Progenitor cell of endocrine pancreas (in vitro differentiated cells): ENCODE results near the gene IL6. TPM values are rescaled to one million over a fixed set of nuclear protein-coding genes. Genes with fewer than 3 reads are reported as not detected.

Experiments
- DNase-seq: peaks from one replicate; pipeline ENCODE4 v3.0.0; 2021; ENCODE audit warnings: low spot score; ENCODE audit not compliant: unreplicated experiment
- H3K27ac Mint-ChIP-seq: 2 replicates; pipeline ENCODE4 v1.8.0; 2021; ENCODE audit warnings: mild to moderate bottlenecking, moderate library complexity, mixed read lengths
- H3K27me3 Mint-ChIP-seq: 2 replicates; pipeline ENCODE4 v1.8.0; 2021; ENCODE audit warnings: mixed read lengths
- H3K36me3 Mint-ChIP-seq: 2 replicates; pipeline ENCODE4 v1.8.0; 2022; ENCODE audit warnings: mixed read lengths; ENCODE audit not compliant: insufficient read depth
- H3K4me1 Mint-ChIP-seq: 2 replicates; pipeline ENCODE4 v1.8.0; 2021; ENCODE audit warnings: low read depth, mixed read lengths
- H3K4me3 Mint-ChIP-seq: 2 replicates; pipeline ENCODE4 v1.8.0; 2021; ENCODE audit warnings: low read depth, mild to moderate bottlenecking, moderate library complexity, mixed read lengths
- H3K9me3 Mint-ChIP-seq: 2 replicates; pipeline ENCODE4 v1.8.0; 2021; ENCODE audit warnings: low read depth, mixed read lengths
- total RNA-seq: library from RNA; stranded (reverse); gene quantifications from 2 replicates; pipeline ENCODE4 v1.2.1, GENCODE V29; 2021
- TF ChIP-seq, protein P1 (sequence below): fragments of 200-600 bp; sonication (generic); IDR thresholded peaks from one replicate; pipeline ENCODE4 v1.5.0; 2021; ENCODE audit warnings: antibody characterized with exemption, mild to moderate bottlenecking; ENCODE audit not compliant: unreplicated experiment

The IL6 gene
- total RNA-seq, 1 donor from 2014 or later = not detected

DNA sequence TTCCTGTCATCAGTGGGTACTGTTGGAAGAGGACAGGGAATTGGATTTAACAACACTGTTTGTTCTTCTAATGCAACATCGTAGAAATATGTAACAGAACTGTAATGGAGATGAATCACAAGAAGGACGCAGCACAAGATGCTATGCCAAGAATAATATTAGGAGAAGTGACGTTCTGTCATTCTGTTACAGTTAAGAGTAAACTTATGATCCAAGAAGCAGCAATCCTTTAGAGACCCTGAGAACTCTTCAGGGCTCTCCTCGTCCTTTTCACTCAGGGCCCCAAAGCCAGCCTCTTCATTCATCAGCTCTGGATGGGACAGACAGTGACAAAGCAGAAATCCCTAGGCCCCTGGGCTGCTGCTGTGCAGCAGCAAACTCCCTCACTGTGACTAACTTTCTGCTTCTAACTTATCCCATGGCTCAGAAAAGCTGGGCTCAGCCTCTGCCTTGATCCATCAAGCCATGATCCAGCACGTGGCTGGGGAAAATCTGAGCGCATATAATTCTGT is 8.7 kb upstream of the IL6 start:
- peaks cover 14% of the 10 kb centered on the region for H3K4me1 Mint-ChIP-seq
- TF ChIP-seq, protein P1, sequence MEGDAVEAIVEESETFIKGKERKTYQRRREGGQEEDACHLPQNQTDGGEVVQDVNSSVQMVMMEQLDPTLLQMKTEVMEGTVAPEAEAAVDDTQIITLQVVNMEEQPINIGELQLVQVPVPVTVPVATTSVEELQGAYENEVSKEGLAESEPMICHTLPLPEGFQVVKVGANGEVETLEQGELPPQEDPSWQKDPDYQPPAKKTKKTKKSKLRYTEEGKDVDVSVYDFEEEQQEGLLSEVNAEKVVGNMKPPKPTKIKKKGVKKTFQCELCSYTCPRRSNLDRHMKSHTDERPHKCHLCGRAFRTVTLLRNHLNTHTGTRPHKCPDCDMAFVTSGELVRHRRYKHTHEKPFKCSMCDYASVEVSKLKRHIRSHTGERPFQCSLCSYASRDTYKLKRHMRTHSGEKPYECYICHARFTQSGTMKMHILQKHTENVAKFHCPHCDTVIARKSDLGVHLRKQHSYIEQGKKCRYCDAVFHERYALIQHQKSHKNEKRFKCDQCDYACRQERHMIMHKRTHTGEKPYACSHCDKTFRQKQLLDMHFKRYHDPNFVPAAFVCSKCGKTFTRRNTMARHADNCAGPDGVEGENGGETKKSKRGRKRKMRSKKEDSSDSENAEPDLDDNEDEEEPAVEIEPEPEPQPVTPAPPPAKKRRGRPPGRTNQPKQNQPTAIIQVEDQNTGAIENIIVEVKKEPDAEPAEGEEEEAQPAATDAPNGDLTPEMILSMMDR = no peak
- H3K36me3 Mint-ChIP-seq = no peaks in the 10 kb centered on the region
- H3K4me3 Mint-ChIP-seq = no peak overlapping the region
- peaks cover 16% of the 10 kb centered on the region for H3K27me3 Mint-ChIP-seq
- no peak overlapping the region for H3K27ac Mint-ChIP-seq
- H3K9me3 Mint-ChIP-seq = no peaks in the 10 kb centered on the region
- DNase-seq = no peak

DNA sequence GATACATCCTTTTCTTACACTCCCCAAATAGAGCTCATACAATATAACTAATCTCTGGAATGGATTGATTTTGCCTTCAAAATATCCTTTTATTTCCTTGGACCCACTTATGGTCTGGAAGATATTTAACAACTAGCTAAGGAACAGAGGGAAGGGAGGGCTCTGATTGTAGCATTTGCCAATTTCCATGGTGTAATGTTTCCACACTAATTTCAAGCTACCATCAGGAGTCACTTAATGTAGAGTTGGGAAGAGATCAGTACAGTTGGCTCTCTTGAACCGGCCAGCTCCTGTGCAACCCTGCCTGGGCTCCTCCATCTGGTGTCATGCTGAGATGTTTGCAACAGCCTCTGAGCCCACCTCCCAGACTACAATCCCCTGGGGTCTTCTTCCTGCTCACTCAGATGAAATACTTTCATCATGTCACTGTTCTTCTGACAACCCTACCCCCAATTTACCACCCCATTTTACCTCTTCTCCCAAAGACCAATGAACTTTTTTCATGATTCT is 8.0 kb upstream of the IL6 start:
- H3K27ac Mint-ChIP-seq = no peak overlapping the region
- H3K27me3 Mint-ChIP-seq = peaks cover 20% of the 10 kb centered on the region
- H3K4me3 Mint-ChIP-seq = no peak overlapping the region
- TF ChIP-seq, protein P1 = no peak
- no peak for DNase-seq
- H3K9me3 Mint-ChIP-seq = no peaks in the 10 kb centered on the region
- peaks cover 14% of the 10 kb centered on the region for H3K4me1 Mint-ChIP-seq
- H3K36me3 Mint-ChIP-seq = no peaks in the 10 kb centered on the region

DNA sequence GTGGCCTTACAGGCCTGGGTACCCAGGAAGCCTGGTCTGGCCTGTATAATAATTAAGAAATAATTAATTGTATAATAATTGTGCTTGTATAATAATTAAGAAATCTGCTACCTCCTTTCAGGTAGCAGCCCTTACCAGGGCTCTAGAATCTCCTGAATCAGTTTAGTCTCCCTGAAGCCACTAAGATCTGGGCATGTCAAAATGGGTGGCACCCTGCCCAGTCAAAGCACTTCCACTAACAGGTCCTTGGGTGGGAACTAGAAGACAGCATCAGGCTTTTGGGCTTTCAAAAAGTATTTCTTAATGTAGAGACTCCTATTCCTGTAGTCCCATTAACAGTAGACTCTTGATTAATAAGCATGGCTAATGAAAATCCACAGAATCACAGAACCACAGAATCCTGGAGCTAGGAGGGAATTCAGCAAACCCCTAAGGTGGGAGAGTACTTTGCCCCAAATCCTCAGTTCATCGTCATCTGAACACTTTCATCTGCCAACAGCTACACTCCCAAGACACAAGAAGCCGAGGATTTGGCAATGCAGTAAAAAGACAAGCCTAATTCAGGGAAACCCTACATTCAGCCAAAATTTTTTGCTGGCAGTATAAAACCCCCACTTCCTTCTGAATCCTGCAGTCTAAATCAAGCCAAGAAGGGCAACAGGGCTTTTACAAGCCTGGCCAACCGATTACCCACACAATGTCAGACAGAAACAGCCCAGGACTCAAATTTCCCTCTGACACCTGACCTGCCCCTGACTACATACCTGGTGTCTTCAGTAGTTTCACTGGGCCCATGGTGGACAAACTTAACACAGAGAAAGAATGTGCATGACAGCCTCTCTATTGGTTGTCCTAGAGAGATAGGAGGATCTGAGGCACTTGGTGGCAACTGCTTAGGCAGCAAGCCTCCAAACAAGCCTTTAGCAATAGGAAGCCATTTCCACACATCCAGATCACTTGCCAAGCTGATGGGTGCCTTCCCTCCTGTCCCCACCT is 5.9 kb upstream of the IL6 start:
- H3K4me3 Mint-ChIP-seq = no peak overlapping the region

GRCh38 chr7:22722536-22723180 is 4.3 kb upstream of the IL6 start:
- TF ChIP-seq, protein P1 = no peak
- Mint-ChIP-seq H3K9me3 (no peaks in the 10 kb centered on the region), H3K27me3 (peaks cover 29% of the 10 kb centered on the region), H3K4me1 (peaks cover 6% of the 10 kb centered on the region), H3K36me3 (no peaks in the 10 kb centered on the region), H3K27ac (no peak overlapping the region), H3K4me3 (no peak overlapping the region)
- DNase-seq = no peak

More for the DNA sequence above, 5.9 kb upstream of the IL6 start:
- H3K9me3 Mint-ChIP-seq = no peaks in the 10 kb centered on the region
- DNase-seq = no peak
- H3K36me3 Mint-ChIP-seq = no peaks in the 10 kb centered on the region
- TF ChIP-seq, protein P1 = no peak
- H3K4me1 Mint-ChIP-seq = peaks cover 3% of the 10 kb centered on the region
- H3K27ac Mint-ChIP-seq = no peak overlapping the region
- H3K27me3 Mint-ChIP-seq = peaks cover 19% of the 10 kb centered on the region

DNA sequence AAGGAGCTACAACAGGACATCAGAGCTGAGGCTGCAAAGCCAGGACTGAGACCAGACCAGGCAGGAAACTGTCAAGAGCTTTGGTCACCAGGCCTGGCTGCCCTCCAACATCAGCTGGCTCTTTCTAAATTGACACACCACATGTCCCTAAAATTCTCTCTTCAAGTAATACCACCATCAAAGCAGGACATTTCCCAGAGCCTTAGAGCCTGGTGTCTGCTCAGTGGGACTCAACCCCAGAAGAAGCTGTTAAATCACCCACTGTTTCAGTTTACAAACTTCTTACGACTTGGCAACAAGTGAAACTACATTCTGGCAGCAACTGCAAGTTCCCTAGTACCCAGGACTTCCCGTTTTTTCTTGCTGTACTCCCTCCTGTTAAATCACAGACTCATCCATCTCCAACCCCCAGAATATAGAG is 3.8 kb upstream of the IL6 start:
- peaks cover 6% of the 10 kb centered on the region for H3K4me1 Mint-ChIP-seq
- H3K27me3 Mint-ChIP-seq = peaks cover 29% of the 10 kb centered on the region
- TF ChIP-seq, protein P1 = no peak
- H3K27ac Mint-ChIP-seq = no peak overlapping the region
- no peak overlapping the region for H3K4me3 Mint-ChIP-seq
- no peaks in the 10 kb centered on the region for H3K36me3 Mint-ChIP-seq
- H3K9me3 Mint-ChIP-seq = no peaks in the 10 kb centered on the region
- DNase-seq = no peak
